Measurements from ENCODE around the gene MYO18A.

DNA sequence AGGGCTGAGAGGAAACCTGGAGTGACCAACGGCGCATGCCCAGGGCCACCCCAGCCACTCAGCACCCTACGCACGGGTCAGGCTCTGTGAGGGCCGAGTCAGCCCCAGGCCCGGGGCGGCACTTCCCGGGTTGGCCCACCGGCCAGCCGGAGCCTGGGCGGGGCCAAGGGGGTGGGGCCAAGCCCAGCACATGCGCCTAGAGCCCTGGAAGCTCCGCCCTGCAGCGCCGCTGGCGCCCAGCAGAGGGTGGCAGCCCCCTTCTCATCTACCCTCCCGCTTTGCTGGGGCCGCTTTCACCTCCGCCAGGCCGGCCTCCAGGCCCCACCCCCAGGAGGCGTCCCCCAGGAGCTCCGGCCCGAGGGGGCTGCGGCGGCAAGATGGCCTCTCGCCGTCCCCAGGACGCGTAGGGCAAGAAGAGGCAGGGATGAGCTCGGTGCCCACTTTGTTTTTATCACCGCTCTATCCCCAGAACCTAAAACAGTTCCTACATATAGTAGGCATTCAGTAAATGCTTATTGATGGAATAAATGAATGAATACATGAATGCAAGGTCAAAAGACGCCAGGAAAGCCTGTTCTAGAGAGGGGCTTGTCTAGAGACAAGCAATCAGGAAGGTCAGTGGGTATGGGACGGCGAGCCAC, 31.3 kb downstream of the MYO18A start:
- TF ChIP-seq, protein P1, sequence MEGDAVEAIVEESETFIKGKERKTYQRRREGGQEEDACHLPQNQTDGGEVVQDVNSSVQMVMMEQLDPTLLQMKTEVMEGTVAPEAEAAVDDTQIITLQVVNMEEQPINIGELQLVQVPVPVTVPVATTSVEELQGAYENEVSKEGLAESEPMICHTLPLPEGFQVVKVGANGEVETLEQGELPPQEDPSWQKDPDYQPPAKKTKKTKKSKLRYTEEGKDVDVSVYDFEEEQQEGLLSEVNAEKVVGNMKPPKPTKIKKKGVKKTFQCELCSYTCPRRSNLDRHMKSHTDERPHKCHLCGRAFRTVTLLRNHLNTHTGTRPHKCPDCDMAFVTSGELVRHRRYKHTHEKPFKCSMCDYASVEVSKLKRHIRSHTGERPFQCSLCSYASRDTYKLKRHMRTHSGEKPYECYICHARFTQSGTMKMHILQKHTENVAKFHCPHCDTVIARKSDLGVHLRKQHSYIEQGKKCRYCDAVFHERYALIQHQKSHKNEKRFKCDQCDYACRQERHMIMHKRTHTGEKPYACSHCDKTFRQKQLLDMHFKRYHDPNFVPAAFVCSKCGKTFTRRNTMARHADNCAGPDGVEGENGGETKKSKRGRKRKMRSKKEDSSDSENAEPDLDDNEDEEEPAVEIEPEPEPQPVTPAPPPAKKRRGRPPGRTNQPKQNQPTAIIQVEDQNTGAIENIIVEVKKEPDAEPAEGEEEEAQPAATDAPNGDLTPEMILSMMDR (IDR thresholded peaks at IDR 0.05), result peak; percentile 92 to 98 (median 96)
- TF ChIP-seq POLR2A (IDR thresholded peaks at IDR 0.05) (peak; percentile 25), EP300 (IDR thresholded peaks at IDR 0.05; ENCODE audit: low read depth) (no peak)
